ENCODE results near the gene NR3C2.

DNA sequence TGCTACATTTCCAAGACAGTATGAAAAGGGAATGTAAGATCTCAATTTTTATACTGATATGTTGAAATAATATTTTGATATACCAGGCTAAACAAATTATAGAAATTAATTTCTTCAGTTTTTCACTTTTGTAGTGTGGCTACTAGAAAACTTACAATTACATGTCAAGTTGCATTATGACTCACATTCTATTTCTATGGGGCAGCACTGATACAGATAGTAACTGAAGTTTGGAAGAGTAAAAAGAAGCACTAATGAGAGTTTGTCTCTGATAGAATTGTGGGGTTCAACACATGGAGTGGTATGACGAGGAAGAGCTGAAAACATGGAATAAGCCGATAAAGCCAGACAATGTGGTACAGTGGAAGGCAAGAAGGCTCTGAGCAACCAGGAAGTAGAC, 95.6 kb downstream of the NR3C2 start:
- TF ChIP-seq, protein P1, sequence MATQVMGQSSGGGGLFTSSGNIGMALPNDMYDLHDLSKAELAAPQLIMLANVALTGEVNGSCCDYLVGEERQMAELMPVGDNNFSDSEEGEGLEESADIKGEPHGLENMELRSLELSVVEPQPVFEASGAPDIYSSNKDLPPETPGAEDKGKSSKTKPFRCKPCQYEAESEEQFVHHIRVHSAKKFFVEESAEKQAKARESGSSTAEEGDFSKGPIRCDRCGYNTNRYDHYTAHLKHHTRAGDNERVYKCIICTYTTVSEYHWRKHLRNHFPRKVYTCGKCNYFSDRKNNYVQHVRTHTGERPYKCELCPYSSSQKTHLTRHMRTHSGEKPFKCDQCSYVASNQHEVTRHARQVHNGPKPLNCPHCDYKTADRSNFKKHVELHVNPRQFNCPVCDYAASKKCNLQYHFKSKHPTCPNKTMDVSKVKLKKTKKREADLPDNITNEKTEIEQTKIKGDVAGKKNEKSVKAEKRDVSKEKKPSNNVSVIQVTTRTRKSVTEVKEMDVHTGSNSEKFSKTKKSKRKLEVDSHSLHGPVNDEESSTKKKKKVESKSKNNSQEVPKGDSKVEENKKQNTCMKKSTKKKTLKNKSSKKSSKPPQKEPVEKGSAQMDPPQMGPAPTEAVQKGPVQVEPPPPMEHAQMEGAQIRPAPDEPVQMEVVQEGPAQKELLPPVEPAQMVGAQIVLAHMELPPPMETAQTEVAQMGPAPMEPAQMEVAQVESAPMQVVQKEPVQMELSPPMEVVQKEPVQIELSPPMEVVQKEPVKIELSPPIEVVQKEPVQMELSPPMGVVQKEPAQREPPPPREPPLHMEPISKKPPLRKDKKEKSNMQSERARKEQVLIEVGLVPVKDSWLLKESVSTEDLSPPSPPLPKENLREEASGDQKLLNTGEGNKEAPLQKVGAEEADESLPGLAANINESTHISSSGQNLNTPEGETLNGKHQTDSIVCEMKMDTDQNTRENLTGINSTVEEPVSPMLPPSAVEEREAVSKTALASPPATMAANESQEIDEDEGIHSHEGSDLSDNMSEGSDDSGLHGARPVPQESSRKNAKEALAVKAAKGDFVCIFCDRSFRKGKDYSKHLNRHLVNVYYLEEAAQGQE (IDR thresholded peaks at IDR 0.05; ENCODE audit: insufficient read depth in 1 of 2, low read depth in 2 of 2, low read length in 1 of 2), result no peak
- TF ChIP-seq, protein P2, sequence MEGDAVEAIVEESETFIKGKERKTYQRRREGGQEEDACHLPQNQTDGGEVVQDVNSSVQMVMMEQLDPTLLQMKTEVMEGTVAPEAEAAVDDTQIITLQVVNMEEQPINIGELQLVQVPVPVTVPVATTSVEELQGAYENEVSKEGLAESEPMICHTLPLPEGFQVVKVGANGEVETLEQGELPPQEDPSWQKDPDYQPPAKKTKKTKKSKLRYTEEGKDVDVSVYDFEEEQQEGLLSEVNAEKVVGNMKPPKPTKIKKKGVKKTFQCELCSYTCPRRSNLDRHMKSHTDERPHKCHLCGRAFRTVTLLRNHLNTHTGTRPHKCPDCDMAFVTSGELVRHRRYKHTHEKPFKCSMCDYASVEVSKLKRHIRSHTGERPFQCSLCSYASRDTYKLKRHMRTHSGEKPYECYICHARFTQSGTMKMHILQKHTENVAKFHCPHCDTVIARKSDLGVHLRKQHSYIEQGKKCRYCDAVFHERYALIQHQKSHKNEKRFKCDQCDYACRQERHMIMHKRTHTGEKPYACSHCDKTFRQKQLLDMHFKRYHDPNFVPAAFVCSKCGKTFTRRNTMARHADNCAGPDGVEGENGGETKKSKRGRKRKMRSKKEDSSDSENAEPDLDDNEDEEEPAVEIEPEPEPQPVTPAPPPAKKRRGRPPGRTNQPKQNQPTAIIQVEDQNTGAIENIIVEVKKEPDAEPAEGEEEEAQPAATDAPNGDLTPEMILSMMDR (IDR thresholded peaks at IDR 0.05), result no peak
- no peak for TF ChIP-seq POLR2AphosphoS5 (IDR thresholded peaks at IDR 0.05; ENCODE audit: low read depth, low read length)

Data from Panc1 (cell line).